GM12892 (cell line): ENCODE results near the gene DDX1.

ENCODE experiments used
- POLR2A ChIP-seq: IDR thresholded peaks from 2 replicates; pipeline ENCODE4 v1.6.1; 2011; ENCODE audit warnings: low read depth, low read length, control low read depth
- POLR2AphosphoS5 ChIP-seq: IDR thresholded peaks from 2 replicates; pipeline ENCODE4 v1.6.1; 2011; ENCODE audit warnings: low read depth, low read length, control low read depth
- TAF1 ChIP-seq: IDR thresholded peaks from 2 replicates; pipeline ENCODE4 v1.6.1; 2011; ENCODE audit warnings: low read depth, mild to moderate bottlenecking, control low read depth, low read length, borderline replicate concordance

- TF ChIP-seq POLR2AphosphoS5 = no peak
- TF ChIP-seq POLR2A = no peak
- TF ChIP-seq TAF1 = no peak
Measured at GRCh38 chr2:15648593-15649525, 57.2 kb downstream of the DDX1 start.
